ENCODE data around the gene LYSMD3.

The LYSMD3 gene

GRCh38 chr5:90560771-90561170 lies 31.4 kb upstream of the LYSMD3 start:
- H3K27ac ChIP-seq (ENCODE audit: insufficient read depth, low read length, poor library complexity, severe bottlenecking) = no peak overlapping the region
- H3K4me3 ChIP-seq (ENCODE audit: insufficient read depth, low read depth, low read length, poor library complexity, severe bottlenecking) = no peak overlapping the region
- no peak for DNase-seq
- no peaks in the 10 kb centered on the region for H3K36me3 ChIP-seq (ENCODE audit: control insufficient read depth, insufficient read depth, low read length)
- H3K4me1 ChIP-seq (ENCODE audit: control insufficient read depth, insufficient read depth, low read length, poor library complexity, severe bottlenecking) = no peaks in the 10 kb centered on the region
- peaks cover 7% of the 10 kb centered on the region for H3K27me3 ChIP-seq (replicated peaks; ENCODE audit: control insufficient read depth, insufficient read depth, low read length, poor library complexity, severe bottlenecking)
- H3K9me3 ChIP-seq (ENCODE audit: control insufficient read depth, low read length) = no peaks in the 10 kb centered on the region

GRCh38 chr5:90558344-90559192 lies 29.2 kb upstream of the LYSMD3 start, which contains the start of gene ADGRV1:
TSS of gene ADGRV1 (plus strand) at chr5:90558797. CDS start at chr5:90558896, 99 bp downstream.
- Histone ChIP-seq H3K27ac (ENCODE audit: insufficient read depth, low read length, poor library complexity, severe bottlenecking) (no peak within 1 kb of the TSS), H3K27me3 (replicated peaks; ENCODE audit: control insufficient read depth, insufficient read depth, low read length, poor library complexity, severe bottlenecking) (peaks cover 7% of the 10 kb centered on the region), H3K9me3 (ENCODE audit: control insufficient read depth, low read length) (no peaks in the 10 kb centered on the region), H3K4me3 (ENCODE audit: insufficient read depth, low read depth, low read length, poor library complexity, severe bottlenecking) (no peak within 1 kb of the TSS), H3K36me3 (ENCODE audit: control insufficient read depth, insufficient read depth, low read length) (no peaks in the 10 kb centered on the region), H3K4me1 (ENCODE audit: control insufficient read depth, insufficient read depth, low read length, poor library complexity, severe bottlenecking) (no peaks in the 10 kb centered on the region)
- no peak for DNase-seq

- Histone ChIP-seq H3K27me3 (replicated peaks; ENCODE audit: control insufficient read depth, insufficient read depth, low read length, poor library complexity, severe bottlenecking) (peaks cover 7% of the 10 kb centered on the region), H3K27ac (ENCODE audit: insufficient read depth, low read length, poor library complexity, severe bottlenecking) (no peak overlapping the region), H3K36me3 (ENCODE audit: control insufficient read depth, insufficient read depth, low read length) (no peaks in the 10 kb centered on the region), H3K4me1 (ENCODE audit: control insufficient read depth, insufficient read depth, low read length, poor library complexity, severe bottlenecking) (no peaks in the 10 kb centered on the region), H3K4me3 (ENCODE audit: insufficient read depth, low read depth, low read length, poor library complexity, severe bottlenecking) (no peak overlapping the region), H3K9me3 (ENCODE audit: control insufficient read depth, low read length) (no peaks in the 10 kb centered on the region)
- no peak for DNase-seq
Measured at GRCh38 chr5:90557871-90558270, 28.5 kb upstream of the LYSMD3 start.

- no peak for DNase-seq
- Histone ChIP-seq H3K36me3 (ENCODE audit: control insufficient read depth, insufficient read depth, low read length) (no peaks in the 10 kb centered on the region), H3K27me3 (replicated peaks; ENCODE audit: control insufficient read depth, insufficient read depth, low read length, poor library complexity, severe bottlenecking) (peaks cover 7% of the 10 kb centered on the region), H3K9me3 (ENCODE audit: control insufficient read depth, low read length) (no peaks in the 10 kb centered on the region), H3K4me1 (ENCODE audit: control insufficient read depth, insufficient read depth, low read length, poor library complexity, severe bottlenecking) (no peaks in the 10 kb centered on the region), H3K4me3 (ENCODE audit: insufficient read depth, low read depth, low read length, poor library complexity, severe bottlenecking) (no peak overlapping the region), H3K27ac (ENCODE audit: insufficient read depth, low read length, poor library complexity, severe bottlenecking) (no peak overlapping the region)
Measured at GRCh38 chr5:90557391-90557790, 28.0 kb upstream of the LYSMD3 start.

DNA sequence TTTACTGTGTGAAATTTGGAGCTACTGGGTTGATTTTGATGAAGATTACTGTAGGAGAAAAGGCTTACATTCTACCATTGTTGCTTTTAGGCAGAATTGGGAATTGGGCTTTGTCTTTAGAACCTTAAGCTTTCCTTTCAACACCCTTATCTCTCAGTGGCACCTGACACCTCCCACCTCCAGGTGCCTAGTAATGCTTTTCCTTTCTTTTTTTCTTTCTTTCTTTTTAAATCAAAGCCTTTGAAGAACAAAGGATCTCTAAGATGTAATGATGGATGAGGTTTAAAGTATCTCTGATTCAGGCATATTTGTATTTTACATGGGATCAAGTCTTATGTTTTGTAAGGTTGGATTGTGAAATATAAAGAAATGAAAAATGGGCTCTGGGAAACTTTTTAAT lies 26.3 kb upstream of the LYSMD3 start:
- Histone ChIP-seq H3K4me3 (ENCODE audit: insufficient read depth, low read depth, low read length, poor library complexity, severe bottlenecking) (no peak overlapping the region), H3K36me3 (ENCODE audit: control insufficient read depth, insufficient read depth, low read length) (no peaks in the 10 kb centered on the region), H3K9me3 (ENCODE audit: control insufficient read depth, low read length) (no peaks in the 10 kb centered on the region), H3K27me3 (replicated peaks; ENCODE audit: control insufficient read depth, insufficient read depth, low read length, poor library complexity, severe bottlenecking) (peaks cover 7% of the 10 kb centered on the region), H3K4me1 (ENCODE audit: control insufficient read depth, insufficient read depth, low read length, poor library complexity, severe bottlenecking) (no peaks in the 10 kb centered on the region), H3K27ac (ENCODE audit: insufficient read depth, low read length, poor library complexity, severe bottlenecking) (no peak overlapping the region)
- no peak for DNase-seq

- H3K9me3 ChIP-seq (ENCODE audit: control insufficient read depth, low read length) = no peaks in the 10 kb centered on the region
- H3K36me3 ChIP-seq (ENCODE audit: control insufficient read depth, insufficient read depth, low read length) = no peaks in the 10 kb centered on the region
- no peak for DNase-seq
- H3K4me3 ChIP-seq (ENCODE audit: insufficient read depth, low read depth, low read length, poor library complexity, severe bottlenecking) = no peak overlapping the region
- H3K4me1 ChIP-seq (ENCODE audit: control insufficient read depth, insufficient read depth, low read length, poor library complexity, severe bottlenecking) = no peaks in the 10 kb centered on the region
- H3K27me3 ChIP-seq (replicated peaks; ENCODE audit: control insufficient read depth, insufficient read depth, low read length, poor library complexity, severe bottlenecking) = peaks cover 7% of the 10 kb centered on the region
- H3K27ac ChIP-seq (ENCODE audit: insufficient read depth, low read length, poor library complexity, severe bottlenecking) = no peak overlapping the region
Measured at GRCh38 chr5:90554358-90555006, 25.1 kb upstream of the LYSMD3 start.

DNA sequence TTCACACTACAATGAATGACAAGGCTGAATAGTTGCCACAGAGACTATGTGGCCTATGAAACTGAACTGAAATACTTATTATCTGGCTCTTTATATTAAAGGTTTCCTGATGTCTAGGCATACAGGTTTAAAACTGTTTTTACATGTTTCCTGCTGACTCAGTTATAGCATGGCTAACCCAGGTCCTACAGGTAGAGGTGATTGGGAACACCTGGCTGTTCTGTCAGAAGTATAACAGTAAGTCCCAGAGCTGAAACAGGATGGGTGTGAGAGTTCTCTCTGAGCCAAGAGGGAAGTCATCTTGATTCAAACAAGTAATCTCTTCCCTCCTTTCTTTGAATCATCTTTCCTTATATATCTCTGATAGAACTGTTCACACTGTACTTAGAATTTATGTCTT lies 24.3 kb upstream of the LYSMD3 start:
- H3K4me1 ChIP-seq (ENCODE audit: control insufficient read depth, insufficient read depth, low read length, poor library complexity, severe bottlenecking) = no peaks in the 10 kb centered on the region
- H3K27me3 ChIP-seq (replicated peaks; ENCODE audit: control insufficient read depth, insufficient read depth, low read length, poor library complexity, severe bottlenecking) = peaks cover 3% of the 10 kb centered on the region
- H3K36me3 ChIP-seq (ENCODE audit: control insufficient read depth, insufficient read depth, low read length) = no peaks in the 10 kb centered on the region
- no peak overlapping the region for H3K27ac ChIP-seq (ENCODE audit: insufficient read depth, low read length, poor library complexity, severe bottlenecking)
- no peak for DNase-seq
- H3K4me3 ChIP-seq (ENCODE audit: insufficient read depth, low read depth, low read length, poor library complexity, severe bottlenecking) = no peak overlapping the region
- H3K9me3 ChIP-seq (ENCODE audit: control insufficient read depth, low read length) = no peaks in the 10 kb centered on the region

DNA sequence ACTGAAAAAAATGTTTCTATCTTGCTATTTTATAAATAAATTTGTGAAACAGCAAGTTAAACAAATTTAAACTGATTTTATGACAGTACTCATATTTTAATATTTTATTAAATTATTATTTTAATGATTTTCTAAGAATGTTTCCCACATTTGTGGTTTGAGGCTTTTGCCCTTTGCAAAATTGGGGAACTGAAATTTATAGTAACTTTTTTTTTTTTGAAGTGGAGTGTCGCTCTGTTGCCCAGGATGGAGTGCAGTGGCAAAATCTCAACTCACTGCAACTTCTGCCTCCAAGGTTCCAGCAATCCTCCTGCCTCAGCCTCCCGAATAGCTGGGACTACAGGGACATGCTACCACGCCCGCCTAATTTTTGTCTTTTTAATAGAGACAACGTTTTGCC lies 22.0 kb upstream of the LYSMD3 start:
- Histone ChIP-seq H3K4me1 (ENCODE audit: control insufficient read depth, insufficient read depth, low read length, poor library complexity, severe bottlenecking) (no peaks in the 10 kb centered on the region), H3K27ac (ENCODE audit: insufficient read depth, low read length, poor library complexity, severe bottlenecking) (no peak overlapping the region), H3K9me3 (ENCODE audit: control insufficient read depth, low read length) (no peaks in the 10 kb centered on the region), H3K4me3 (ENCODE audit: insufficient read depth, low read depth, low read length, poor library complexity, severe bottlenecking) (no peak overlapping the region), H3K27me3 (replicated peaks; ENCODE audit: control insufficient read depth, insufficient read depth, low read length, poor library complexity, severe bottlenecking) (no peaks in the 10 kb centered on the region), H3K36me3 (ENCODE audit: control insufficient read depth, insufficient read depth, low read length) (no peaks in the 10 kb centered on the region)
- no peak for DNase-seq

- no peak overlapping the region for H3K27ac ChIP-seq (ENCODE audit: insufficient read depth, low read length, poor library complexity, severe bottlenecking)
- no peaks in the 10 kb centered on the region for H3K36me3 ChIP-seq (ENCODE audit: control insufficient read depth, insufficient read depth, low read length)
- DNase-seq = no peak
- H3K27me3 ChIP-seq (replicated peaks; ENCODE audit: control insufficient read depth, insufficient read depth, low read length, poor library complexity, severe bottlenecking) = no peaks in the 10 kb centered on the region
- H3K4me1 ChIP-seq (ENCODE audit: control insufficient read depth, insufficient read depth, low read length, poor library complexity, severe bottlenecking) = no peaks in the 10 kb centered on the region
- H3K4me3 ChIP-seq (ENCODE audit: insufficient read depth, low read depth, low read length, poor library complexity, severe bottlenecking) = no peak overlapping the region
- H3K9me3 ChIP-seq (ENCODE audit: control insufficient read depth, low read length) = no peaks in the 10 kb centered on the region
Measured at GRCh38 chr5:90550963-90551362, 21.6 kb upstream of the LYSMD3 start.

GRCh38 chr5:90549729-90550275 lies 20.4 kb upstream of the LYSMD3 start:
- no peak for DNase-seq
- H3K27me3 ChIP-seq (replicated peaks; ENCODE audit: control insufficient read depth, insufficient read depth, low read length, poor library complexity, severe bottlenecking) = no peaks in the 10 kb centered on the region
- no peaks in the 10 kb centered on the region for H3K4me1 ChIP-seq (ENCODE audit: control insufficient read depth, insufficient read depth, low read length, poor library complexity, severe bottlenecking)
- no peaks in the 10 kb centered on the region for H3K9me3 ChIP-seq (ENCODE audit: control insufficient read depth, low read length)
- no peak overlapping the region for H3K27ac ChIP-seq (ENCODE audit: insufficient read depth, low read length, poor library complexity, severe bottlenecking)
- H3K36me3 ChIP-seq (ENCODE audit: control insufficient read depth, insufficient read depth, low read length) = no peaks in the 10 kb centered on the region
- no peak overlapping the region for H3K4me3 ChIP-seq (ENCODE audit: insufficient read depth, low read depth, low read length, poor library complexity, severe bottlenecking)

Data from effector memory CD4-positive, alpha-beta T cell (primary cell).